Peyer's patch (tissue), 4 donors: ENCODE results near the gene TMEM135.

ENCODE experiments used
- CTCF ChIP-seq, 6 experiments: fragments of 450-650 bp in 4 of 6; fragments of 200-600 bp in 2 of 6; sonication (generic) in 1 of 6; IDR thresholded peaks; one replicate each; pipeline ENCODE4 v1.5.1; 2017 to 2019; ENCODE audit warnings: antibody characterized with exemption in 6 of 6, mild to moderate bottlenecking in 3 of 6, moderate library complexity in 1 of 6
- POLR2A ChIP-seq, 2 donors: fragments of 450-650 bp; IDR thresholded peaks; one replicate each; pipeline ENCODE4 v1.5.1; 2017; ENCODE audit warnings: antibody characterized with exemption in 2 of 2, mild to moderate bottlenecking in 2 of 2, moderate library complexity in 2 of 2

- TF ChIP-seq CTCF (IDR thresholded peaks at IDR 0.05) (no peak), POLR2A (IDR thresholded peaks at IDR 0.05) (no peak)
These were observed 227.4 kb downstream of the TMEM135 start for GRCh38 chr11:87265132-87265531.
